Hindlimb muscle (tissue), 1 donor: Measurements from ENCODE around the gene ARL10. TPM values are rescaled to one million over a fixed set of nuclear protein-coding genes. Genes with fewer than 3 reads are reported as not detected.

ENCODE experiments used
- DNase-seq: peaks from one replicate; pipeline ENCODE4 v3.0.0-alpha.2; 2013
- polyA plus RNA-seq: library from polyadenylated mRNA; unstranded; fragments of 120-200 nt; gene quantifications from one replicate; pipeline ENCODE4 v1.2.1, GENCODE V29; 2013; ENCODE audit not compliant: insufficient read length

ARL10 gene
- polyA plus RNA-seq, 1 donor, result 12.1 TPM

- DNase-seq, result peak; percentile 93
These were observed 3.7 kb upstream of the ARL10 start, which contains the start of gene KIAA1191 for GRCh38 chr5:176361437-176362232. Gene KIAA1191, minus strand, starts transcription at chr5:176361764. Its CDS starts 2,256 bp downstream, at chr5:176359508.

- no peak for DNase-seq
These were observed 3.1 kb upstream of the ARL10 start for GRCh38 chr5:176362233-176362490.

- DNase-seq, result no peak
These were observed 429 bp upstream of the ARL10 start for GRCh38 chr5:176364765-176365350.

- no peak for DNase-seq
These were observed 1.1 kb downstream of the ARL10 start for GRCh38 chr5:176366232-176366894.

- no peak for DNase-seq
These were observed 3.4 kb downstream of the ARL10 start for GRCh38 chr5:176368726-176369125.

GRCh38 chr5:176369934-176370711 lies 4.8 kb downstream of the ARL10 start:
- DNase-seq, result no peak

GRCh38 chr5:176371621-176372539 lies 6.6 kb downstream of the ARL10 start:
- no peak for DNase-seq

GRCh38 chr5:176373100-176373818 lies 8.0 kb downstream of the ARL10 start:
- peak; percentile 41 for DNase-seq

- no peak for DNase-seq
These were observed 14.6 kb downstream of the ARL10 start for GRCh38 chr5:176379881-176380280.

- DNase-seq, result no peak
These were observed 16.1 kb downstream of the ARL10 start for GRCh38 chr5:176381423-176381822.

- no peak for DNase-seq
These were observed 16.7 kb downstream of the ARL10 start for GRCh38 chr5:176381979-176382378.

GRCh38 chr5:176382721-176383120 lies 17.4 kb downstream of the ARL10 start:
- no peak for DNase-seq

- no peak for DNase-seq
These were observed 18.1 kb downstream of the ARL10 start for GRCh38 chr5:176383248-176383905.

- no peak for DNase-seq
These were observed 18.7 kb downstream of the ARL10 start for GRCh38 chr5:176383961-176384360.

GRCh38 chr5:176384366-176384930 lies 19.2 kb downstream of the ARL10 start:
- DNase-seq, result no peak

GRCh38 chr5:176384991-176385390 lies 19.7 kb downstream of the ARL10 start:
- DNase-seq, result no peak

GRCh38 chr5:176386491-176386890 lies 21.2 kb downstream of the ARL10 start:
- DNase-seq, result no peak

- DNase-seq, result no peak
These were observed 22.2 kb downstream of the ARL10 start for GRCh38 chr5:176387384-176387925.

- no peak for DNase-seq
These were observed 22.7 kb downstream of the ARL10 start for GRCh38 chr5:176388003-176388443.
